Lower lobe of right lung (tissue), 2 donors: Measurements from ENCODE around the gene DNAJC2. TPM values are rescaled to one million over a fixed set of nuclear protein-coding genes. Genes with fewer than 3 reads are reported as not detected.

Source experiments
- ATAC-seq, 2 donors: fragments of 200-7000 bp; cut with Tn5 transposase; one replicate each; pipeline ENCODE4 v1.9.1; 2020 to 2022; ENCODE audit warnings: mild to moderate bottlenecking in 2 of 2, moderate library complexity in 2 of 2
- DNase-seq: peaks from one replicate; pipeline ENCODE4 v3.0.0-alpha.2; 2020
- H3K27ac ChIP-seq: fragments of 200-600 bp; one replicate; pipeline ENCODE4 v1.8.0; 2022
- H3K27me3 ChIP-seq: fragments of 200-600 bp; one replicate; pipeline ENCODE4 v1.8.0; 2022; ENCODE audit warnings: low read depth
- H3K36me3 ChIP-seq: fragments of 200-600 bp; one replicate; pipeline ENCODE4 v1.8.0; 2022; ENCODE audit warnings: mild to moderate bottlenecking
- H3K4me1 ChIP-seq: fragments of 200-600 bp; one replicate; pipeline ENCODE4 v1.8.0; 2022
- H3K4me3 ChIP-seq: fragments of 200-600 bp; one replicate; pipeline ENCODE4 v1.8.0; 2022; ENCODE audit warnings: mild to moderate bottlenecking
- H3K9me3 ChIP-seq: fragments of 200-600 bp; one replicate; pipeline ENCODE4 v1.8.0; 2022
- intact Hi-C: fragments of 100-400 bp; cut with DNase I; formaldehyde crosslinking; loops from one replicate; pipeline ENCODE4 v1.11.0; 2022
- total RNA-seq: library from RNA; stranded (reverse); fragmentation: NEBNext Ultra II Directional; extraction: Animal tissue kit (Norgen Biotek cat#: 25700); gene quantifications from one replicate; pipeline ENCODE4 v1.2.1, GENCODE V29; 2021
- TF ChIP-seq, protein P1 (sequence below): fragments of 200-600 bp; IDR thresholded peaks from one replicate; pipeline ENCODE4 v1.8.0; 2022; ENCODE audit warnings: antibody characterized with exemption, mild to moderate bottlenecking
- donor health status: DM: no; HTN: yes; CAD: no; lungs with severe emphysema.

Gene DNAJC2
- total RNA-seq, 1 donor from 2014 or later = 17.1 TPM

GRCh38 chr7:103307503-103308231, 36.9 kb downstream of the DNAJC2 start:
- no peaks in the 10 kb centered on the region for H3K9me3 ChIP-seq
- DNase-seq (no peak), ATAC-seq (no peak)
- H3K27ac ChIP-seq = no peak overlapping the region
- H3K36me3 ChIP-seq = peaks cover 100% of the 10 kb centered on the region
- H3K27me3 ChIP-seq = no peaks in the 10 kb centered on the region
- intact Hi-C loops = no loop called here
- peaks cover 9% of the 10 kb centered on the region for H3K4me1 ChIP-seq
- no peak overlapping the region for H3K4me3 ChIP-seq
- TF ChIP-seq, protein P1, sequence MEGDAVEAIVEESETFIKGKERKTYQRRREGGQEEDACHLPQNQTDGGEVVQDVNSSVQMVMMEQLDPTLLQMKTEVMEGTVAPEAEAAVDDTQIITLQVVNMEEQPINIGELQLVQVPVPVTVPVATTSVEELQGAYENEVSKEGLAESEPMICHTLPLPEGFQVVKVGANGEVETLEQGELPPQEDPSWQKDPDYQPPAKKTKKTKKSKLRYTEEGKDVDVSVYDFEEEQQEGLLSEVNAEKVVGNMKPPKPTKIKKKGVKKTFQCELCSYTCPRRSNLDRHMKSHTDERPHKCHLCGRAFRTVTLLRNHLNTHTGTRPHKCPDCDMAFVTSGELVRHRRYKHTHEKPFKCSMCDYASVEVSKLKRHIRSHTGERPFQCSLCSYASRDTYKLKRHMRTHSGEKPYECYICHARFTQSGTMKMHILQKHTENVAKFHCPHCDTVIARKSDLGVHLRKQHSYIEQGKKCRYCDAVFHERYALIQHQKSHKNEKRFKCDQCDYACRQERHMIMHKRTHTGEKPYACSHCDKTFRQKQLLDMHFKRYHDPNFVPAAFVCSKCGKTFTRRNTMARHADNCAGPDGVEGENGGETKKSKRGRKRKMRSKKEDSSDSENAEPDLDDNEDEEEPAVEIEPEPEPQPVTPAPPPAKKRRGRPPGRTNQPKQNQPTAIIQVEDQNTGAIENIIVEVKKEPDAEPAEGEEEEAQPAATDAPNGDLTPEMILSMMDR = no peak

DNA sequence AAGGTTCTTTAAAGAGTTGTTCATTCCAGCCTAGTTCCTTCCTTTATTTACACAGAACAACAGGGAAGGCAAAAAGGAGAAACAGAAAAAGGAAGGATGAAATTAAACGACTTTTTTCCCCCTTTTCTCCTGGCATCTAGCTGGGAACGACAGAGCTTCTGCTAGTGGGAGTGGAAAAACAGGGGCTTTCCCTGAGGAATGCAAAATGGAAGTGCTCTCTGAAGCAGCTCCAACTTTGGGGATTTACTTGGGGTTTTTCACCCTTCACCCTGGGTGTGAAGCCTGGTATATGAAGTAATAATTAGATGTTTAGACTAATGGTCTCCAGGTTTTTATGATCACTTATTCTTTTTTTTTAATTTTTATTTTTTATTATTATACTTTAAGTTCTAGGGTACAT, 43.1 kb downstream of the DNAJC2 start:
- ATAC-seq (no peak), DNase-seq (no peak)
- H3K36me3 ChIP-seq = peaks cover 76% of the 10 kb centered on the region
- no peak overlapping the region for H3K4me3 ChIP-seq
- H3K27ac ChIP-seq = no peak overlapping the region
- H3K27me3 ChIP-seq = no peaks in the 10 kb centered on the region
- H3K9me3 ChIP-seq = no peaks in the 10 kb centered on the region
- intact Hi-C loops = no loop called here
- peaks cover 19% of the 10 kb centered on the region for H3K4me1 ChIP-seq
- TF ChIP-seq, protein P1 = no peak

DNA sequence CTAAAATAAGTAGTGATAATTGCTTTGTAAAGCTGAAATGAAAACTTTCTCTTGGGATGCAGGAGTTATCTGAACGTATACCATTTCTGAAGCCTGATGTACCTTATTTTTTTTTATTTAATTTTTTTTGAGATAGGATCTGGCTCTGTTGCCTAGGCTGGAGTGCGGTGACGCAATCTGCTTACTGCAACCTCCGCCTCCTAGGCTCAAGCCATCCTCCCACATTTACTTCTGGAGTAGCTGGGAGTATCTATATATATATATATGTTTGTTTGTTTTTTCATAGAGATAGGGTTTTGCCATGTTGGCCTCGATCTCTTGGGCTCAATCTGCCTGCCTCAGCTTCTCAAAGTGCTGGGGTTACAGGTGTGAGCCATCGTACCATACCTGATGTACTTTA, 44.9 kb downstream of the DNAJC2 start:
- DNase-seq = no peak
- TF ChIP-seq, protein P1 = no peak
- intact Hi-C loops = no loop called here
- peaks cover 19% of the 10 kb centered on the region for H3K4me1 ChIP-seq
- H3K27me3 ChIP-seq = no peaks in the 10 kb centered on the region
- ATAC-seq = no peak
- H3K36me3 ChIP-seq = peaks cover 59% of the 10 kb centered on the region
- no peak overlapping the region for H3K4me3 ChIP-seq
- no peaks in the 10 kb centered on the region for H3K9me3 ChIP-seq
- no peak overlapping the region for H3K27ac ChIP-seq

GRCh38 chr7:103297837-103298179, 46.8 kb downstream of the DNAJC2 start:
- Histone ChIP-seq H3K9me3 (no peaks in the 10 kb centered on the region), H3K36me3 (peaks cover 40% of the 10 kb centered on the region), H3K27ac (peak overlapping the region; percentile 90), H3K4me3 (peak overlapping the region; percentile 90), H3K4me1 (peaks cover 15% of the 10 kb centered on the region), H3K27me3 (no peaks in the 10 kb centered on the region)
- intact Hi-C loops = no loop called here
- DNase-seq (no peak), ATAC-seq (no peak)
- TF ChIP-seq, protein P1 = no peak

- H3K27ac ChIP-seq = peak within 1 kb of the TSS; percentile 90
- H3K36me3 ChIP-seq = peaks cover 34% of the 10 kb centered on the region
- TF ChIP-seq, protein P1 = peak; percentile 97
- peaks cover 15% of the 10 kb centered on the region for H3K4me1 ChIP-seq
- intact Hi-C loops = no loop called here
- H3K4me3 ChIP-seq = peak within 1 kb of the TSS; percentile 90
- DNase-seq (peak; percentile 98), ATAC-seq (peak; percentile 99)
- no peaks in the 10 kb centered on the region for H3K27me3 ChIP-seq
- H3K9me3 ChIP-seq = no peaks in the 10 kb centered on the region
These were observed 47.4 kb downstream of the DNAJC2 start, which contains the start of gene PMPCB for GRCh38 chr7:103296901-103297836. Gene PMPCB, plus strand, starts transcription at chr7:103297435. Its CDS starts 25 bp downstream, at chr7:103297460.
